Ascending aorta (tissue), 2 donors: ENCODE data around the gene STK10. TPM values are rescaled to one million over a fixed set of nuclear protein-coding genes. Genes with fewer than 3 reads are reported as not detected.

ENCODE experiments used
- DNase-seq, 2 donors: peaks; one replicate each; pipeline ENCODE4 v3.0.0-alpha.2; 2019; ENCODE audit warnings: low spot score in 2 of 2
- H3K27ac ChIP-seq, 2 donors: fragments of 200-600 bp; sonication (generic); one replicate each; pipeline ENCODE4 v1.5.1; 2016 to 2017; ENCODE audit warnings: mild to moderate bottlenecking in 1 of 2
- H3K27me3 ChIP-seq: fragments of 200-600 bp; sonication (generic); one replicate; pipeline ENCODE4 v1.5.1; 2017
- H3K36me3 ChIP-seq, 2 donors: fragments of 200-600 bp; sonication (generic); one replicate each; pipeline ENCODE4 v1.5.1; 2016
- H3K4me1 ChIP-seq, 2 donors: fragments of 200-600 bp; sonication (generic); one replicate each; pipeline ENCODE4 v1.5.1; 2016 to 2017; ENCODE audit warnings: mild to moderate bottlenecking in 1 of 2
- H3K4me3 ChIP-seq, 2 donors: fragments of 200-600 bp; sonication (generic); one replicate each; pipeline ENCODE4 v1.5.1; 2016 to 2017; ENCODE audit warnings: mild to moderate bottlenecking in 1 of 2
- H3K9me3 ChIP-seq, 2 donors: fragments of 200-600 bp; sonication (generic); one replicate each; pipeline ENCODE4 v1.5.1; 2016
- intact Hi-C: fragments of 100-400 bp; cut with DNase I; formaldehyde crosslinking; loops from one replicate; pipeline ENCODE4 v1.15.1; 2023
- total RNA-seq: library from RNA; depleted of rRNA; stranded (reverse); fragments of >200 nt; gene quantifications from one replicate; pipeline ENCODE4 v1.1.0, GENCODE V29; 2016
- TF ChIP-seq, protein P1 (sequence below), 3 experiments: fragments of 200-600 bp in 2 of 3; fragments of 450-650 bp in 1 of 3; sonication (generic) in 2 of 3; IDR thresholded peaks; one replicate each; pipeline ENCODE4 v1.5.1; 2016 to 2019; ENCODE audit warnings: antibody characterized with exemption in 3 of 3, mild to moderate bottlenecking in 1 of 3, moderate library complexity in 1 of 3

The STK10 gene
- total RNA-seq, 1 donor from 2014 or later = 18.4 TPM

DNA sequence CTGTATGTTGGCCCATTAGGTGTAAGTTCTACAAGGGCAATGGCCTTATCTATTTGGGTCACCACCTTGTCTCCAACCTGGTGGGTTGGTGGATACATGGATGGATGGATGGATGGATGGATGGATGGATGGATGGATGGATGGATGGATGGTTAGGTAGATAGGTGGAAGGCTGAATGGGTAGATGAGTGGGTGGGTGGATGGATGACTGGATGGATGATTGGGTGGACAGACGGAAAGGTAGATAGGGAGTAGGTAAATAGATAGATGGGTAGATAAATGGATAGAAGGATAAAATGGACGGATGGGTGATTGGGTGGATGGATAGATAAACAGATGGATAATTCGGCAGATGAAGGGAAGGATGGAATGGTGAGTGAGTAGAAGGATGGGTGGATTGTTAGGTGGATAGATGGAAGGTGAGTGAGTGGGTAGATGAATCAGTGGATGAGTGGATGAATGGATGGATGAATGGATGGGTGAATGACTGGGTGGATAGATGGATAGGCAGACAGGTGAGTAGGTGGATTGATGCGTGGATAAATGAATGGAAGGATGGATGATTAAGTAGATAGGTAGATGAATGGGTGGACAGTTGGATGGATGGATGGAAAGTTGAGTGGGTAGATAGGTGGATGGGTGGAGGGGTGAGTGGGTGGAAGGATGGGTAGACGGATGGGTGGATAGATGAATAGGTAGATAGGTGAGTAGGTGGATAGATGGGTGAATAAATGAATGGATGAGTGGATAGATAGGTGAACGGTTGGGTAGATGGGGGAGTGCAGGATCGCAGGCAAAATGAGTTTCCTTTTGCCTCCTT is 98.5 kb downstream of the STK10 start:
- DNase-seq = peak in 1 of 2 donors; percentile 11
- H3K36me3 ChIP-seq = peaks cover 6 to 7% of the 10 kb centered on the region in 2 donors
- no peaks in the 10 kb centered on the region for H3K27me3 ChIP-seq
- TF ChIP-seq, protein P1, sequence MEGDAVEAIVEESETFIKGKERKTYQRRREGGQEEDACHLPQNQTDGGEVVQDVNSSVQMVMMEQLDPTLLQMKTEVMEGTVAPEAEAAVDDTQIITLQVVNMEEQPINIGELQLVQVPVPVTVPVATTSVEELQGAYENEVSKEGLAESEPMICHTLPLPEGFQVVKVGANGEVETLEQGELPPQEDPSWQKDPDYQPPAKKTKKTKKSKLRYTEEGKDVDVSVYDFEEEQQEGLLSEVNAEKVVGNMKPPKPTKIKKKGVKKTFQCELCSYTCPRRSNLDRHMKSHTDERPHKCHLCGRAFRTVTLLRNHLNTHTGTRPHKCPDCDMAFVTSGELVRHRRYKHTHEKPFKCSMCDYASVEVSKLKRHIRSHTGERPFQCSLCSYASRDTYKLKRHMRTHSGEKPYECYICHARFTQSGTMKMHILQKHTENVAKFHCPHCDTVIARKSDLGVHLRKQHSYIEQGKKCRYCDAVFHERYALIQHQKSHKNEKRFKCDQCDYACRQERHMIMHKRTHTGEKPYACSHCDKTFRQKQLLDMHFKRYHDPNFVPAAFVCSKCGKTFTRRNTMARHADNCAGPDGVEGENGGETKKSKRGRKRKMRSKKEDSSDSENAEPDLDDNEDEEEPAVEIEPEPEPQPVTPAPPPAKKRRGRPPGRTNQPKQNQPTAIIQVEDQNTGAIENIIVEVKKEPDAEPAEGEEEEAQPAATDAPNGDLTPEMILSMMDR (IDR thresholded peaks at IDR 0.05) = no peak
- no peaks in the 10 kb centered on the region for H3K9me3 ChIP-seq
- intact Hi-C loops = no loop called here
- H3K27ac ChIP-seq = no peak overlapping the region
- H3K4me1 ChIP-seq = no peaks in the 10 kb centered on the region
- H3K4me3 ChIP-seq = no peak overlapping the region

- Histone ChIP-seq H3K27me3 (no peaks in the 10 kb centered on the region), H3K27ac (no peak overlapping the region), H3K4me3 (no peak overlapping the region), H3K9me3 (no peaks in the 10 kb centered on the region), H3K4me1 (no peaks in the 10 kb centered on the region), H3K36me3 (peaks cover 6 to 7% of the 10 kb centered on the region in 2 donors)
- no peak for DNase-seq
- intact Hi-C loops = no loop called here
- TF ChIP-seq, protein P1 (IDR thresholded peaks at IDR 0.05) = no peak
Measured at GRCh38 chr5:172088801-172089200, 99.2 kb downstream of the STK10 start.

GRCh38 chr5:172086194-172086975 is 101.6 kb downstream of the STK10 start:
- no peaks in the 10 kb centered on the region for H3K4me1 ChIP-seq
- H3K9me3 ChIP-seq = no peaks in the 10 kb centered on the region
- intact Hi-C loops = no loop called here
- H3K4me3 ChIP-seq = no peak overlapping the region
- TF ChIP-seq, protein P1 (IDR thresholded peaks at IDR 0.05) = no peak
- no peak for DNase-seq
- peaks cover 5 to 9% of the 10 kb centered on the region in 2 donors for H3K36me3 ChIP-seq
- H3K27me3 ChIP-seq = no peaks in the 10 kb centered on the region
- H3K27ac ChIP-seq = no peak overlapping the region

DNA sequence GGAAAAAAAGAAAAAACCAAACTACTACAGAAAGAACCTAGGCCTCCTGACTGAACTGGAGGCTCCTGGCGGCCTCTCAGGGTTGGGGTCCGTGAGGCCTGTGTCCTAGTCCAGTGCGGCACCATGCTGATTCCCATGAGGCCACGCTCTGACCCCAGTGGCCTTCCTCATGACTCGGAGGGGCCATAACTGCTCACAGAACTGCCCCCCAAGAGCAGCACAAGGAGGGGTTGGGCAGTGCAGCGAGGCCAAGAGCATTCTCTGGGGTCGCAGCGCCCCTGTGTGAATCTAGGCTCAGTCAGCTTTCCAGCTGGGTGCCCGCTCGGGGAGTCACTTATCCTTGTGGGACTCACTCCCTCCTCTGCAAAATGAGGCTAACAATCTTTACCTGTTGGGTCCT is 102.3 kb downstream of the STK10 start:
- Histone ChIP-seq H3K27ac (no peak overlapping the region), H3K4me1 (no peaks in the 10 kb centered on the region), H3K36me3 (peaks cover 5 to 9% of the 10 kb centered on the region in 2 donors), H3K9me3 (no peaks in the 10 kb centered on the region), H3K27me3 (no peaks in the 10 kb centered on the region), H3K4me3 (no peak overlapping the region)
- intact Hi-C loops = no loop called here
- TF ChIP-seq, protein P1 (IDR thresholded peaks at IDR 0.05) = no peak
- no peak for DNase-seq

DNA sequence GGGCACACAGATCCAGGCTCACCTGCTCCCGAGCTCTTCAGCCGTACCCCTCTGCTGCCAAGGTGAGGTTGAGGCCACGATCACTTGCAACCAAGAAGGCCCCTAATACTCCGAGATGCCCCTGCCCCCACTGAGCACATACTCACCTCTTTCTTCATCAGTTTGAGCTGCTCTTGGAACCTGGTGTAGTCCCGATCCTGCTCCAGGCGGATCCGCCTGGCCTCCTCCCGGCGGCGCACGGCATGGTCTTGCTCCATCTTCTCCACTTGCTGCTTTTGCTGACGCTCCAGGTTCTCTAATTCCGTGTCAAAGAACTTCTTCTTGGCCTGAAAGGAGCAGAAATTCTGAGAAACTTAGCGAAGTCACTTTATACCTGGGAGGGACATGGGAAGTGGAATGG is 105.8 kb downstream of the STK10 start:
- Histone ChIP-seq H3K27ac (no peak overlapping the region), H3K27me3 (no peaks in the 10 kb centered on the region), H3K4me3 (no peak overlapping the region), H3K4me1 (no peaks in the 10 kb centered on the region), H3K9me3 (no peaks in the 10 kb centered on the region), H3K36me3 (peaks cover 5 to 9% of the 10 kb centered on the region in 2 donors)
- intact Hi-C loops = no loop called here
- no peak for DNase-seq
- TF ChIP-seq, protein P1 (IDR thresholded peaks at IDR 0.05) = no peak
